ENCODE data around the gene PAPPA. TPM values are rescaled to one million over a fixed set of nuclear protein-coding genes. Genes with fewer than 3 reads are reported as not detected.

PAPPA gene
- total RNA-seq, 1 experiment from 2014 or later: 0.05 TPM

DNA sequence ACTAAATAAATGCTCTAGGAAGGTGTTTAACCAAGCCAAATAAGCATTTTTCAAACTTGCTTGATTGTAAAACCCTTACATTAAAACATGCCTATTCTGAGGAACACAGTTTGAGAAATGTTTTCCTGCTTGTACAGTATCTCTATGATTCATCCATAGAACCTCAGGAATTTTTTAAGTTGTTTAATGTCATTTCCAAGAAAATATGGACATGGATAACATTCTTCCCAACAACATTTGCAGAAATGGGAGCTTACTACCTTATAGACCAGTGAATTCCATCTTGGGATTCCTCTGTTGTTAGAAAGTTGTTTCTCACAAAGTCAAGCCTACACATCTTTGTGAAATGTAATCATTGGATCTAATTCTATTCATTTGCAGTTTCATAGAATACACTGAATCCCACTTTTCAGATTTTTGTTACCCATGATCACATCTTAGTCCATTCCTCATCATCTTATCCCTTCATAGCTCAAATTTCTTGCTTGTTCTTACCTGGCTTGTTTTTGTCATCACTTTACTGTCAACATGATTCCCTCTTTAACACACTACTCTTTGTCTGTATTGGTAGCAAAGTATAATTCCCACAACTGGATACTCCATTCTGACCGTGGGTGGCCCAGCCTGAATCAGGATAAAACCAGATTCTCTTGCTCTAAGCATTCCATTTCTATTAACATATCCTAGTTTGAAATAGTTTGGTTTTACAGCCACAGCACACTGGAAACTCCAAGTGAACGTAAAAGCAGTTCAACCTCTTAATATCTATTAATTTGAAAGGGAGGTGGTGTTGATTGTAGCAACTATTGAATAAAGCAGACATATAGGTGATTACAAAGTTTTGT is 49.4 kb upstream of the PAPPA start:
- Histone ChIP-seq H3K4me1 (ENCODE audit: control insufficient read depth in 1 of 2, insufficient read depth in 2 of 2, low read length in 2 of 2) (no peaks in the 10 kb centered on the region), H4K20me1 (ENCODE audit: insufficient read depth) (no peaks in the 10 kb centered on the region), H3K9me3 (ENCODE audit: control insufficient read depth in 1 of 2, insufficient read depth in 1 of 2, low read depth in 1 of 2, low read length in 2 of 2) (no peaks in the 10 kb centered on the region), H3K36me3 (ENCODE audit: control insufficient read depth in 1 of 2, insufficient read depth in 2 of 2, low read length in 2 of 2) (no peaks in the 10 kb centered on the region), H3K9ac (ENCODE audit: low read length) (no peak overlapping the region), H2AFZ (ENCODE audit: low read depth, low read length, poor library complexity, severe bottlenecking) (no peak overlapping the region), H3K27me3 (ENCODE audit: insufficient read depth, low read length) (peaks cover 14% of the 10 kb centered on the region; the same call in 1 of the 2 replicates), H3K4me2 (ENCODE audit: low read length) (no peak overlapping the region), H3K4me3 (replicated peaks in 1 of 2; ENCODE audit: low read depth in 1 of 2, low read length in 2 of 2) (no peak overlapping the region), H3K79me2 (ENCODE audit: insufficient read depth, low read length) (no peaks in the 10 kb centered on the region), H3K9me2 (ENCODE audit: insufficient read depth) (no peaks in the 10 kb centered on the region), H3K27ac (ENCODE audit: low read depth, low read length) (no peak overlapping the region)
- no TSS peak for BruUV-seq (replicated peaks)
- ATAC-seq (no peak), DNase-seq (ENCODE audit: low read depth, low spot score) (no peak)
- intact Hi-C loops (cut with micrococcal nuclease): no loop called here
- ChIA-PET POLR2A (no interaction called here), RAD21 (ENCODE audit: low non-redundant PET in 1 of 2, low total read pairs in 2 of 2, uncharacterized antibody in 2 of 2, unreplicated experiment in 2 of 2) (no interaction called here), CTCF (no interaction called here)
- no peak for TF ChIP-seq YY1 (IDR thresholded peaks at IDR 0.05; ENCODE audit: extremely low read depth, insufficient replicate concordance, low read depth, low read length)
- no peak for TF ChIP-seq EGR1 (IDR thresholded peaks at IDR 0.05; ENCODE audit: low read depth)
- no peak for TF ChIP-seq CEBPB (IDR thresholded peaks at IDR 0.05; ENCODE audit: low read depth)
- no peak for TF ChIP-seq ZFX (IDR thresholded peaks at IDR 0.05)
- no peak for TF ChIP-seq SP1 (IDR thresholded peaks at IDR 0.05; ENCODE audit: low read depth)
- no peak for TF ChIP-seq REST (IDR thresholded peaks at IDR 0.05; ENCODE audit: low read depth)
- no peak for TF ChIP-seq CBX3 (IDR thresholded peaks at IDR 0.05; ENCODE audit: low read depth)
- TF ChIP-seq SIN3A (IDR thresholded peaks at IDR 0.05; ENCODE audit: low read depth): no peak
- no peak for TF ChIP-seq MAX (IDR thresholded peaks at IDR 0.05)
- TF ChIP-seq ZBTB33 (IDR thresholded peaks at IDR 0.05; ENCODE audit: extremely low read depth, insufficient replicate concordance, low read length): no peak
- TF ChIP-seq JUND (IDR thresholded peaks at IDR 0.05): no peak
- TF ChIP-seq ZNF274 (IDR thresholded peaks at IDR 0.05; ENCODE audit: low read depth, low read length): no peak
- no peak for TF ChIP-seq EZH2 (IDR thresholded peaks at IDR 0.05)
- no peak for TF ChIP-seq POLR2A (IDR thresholded peaks at IDR 0.05; ENCODE audit: borderline replicate concordance, extremely low read depth, insufficient read depth, insufficient read length)
- no peak for TF ChIP-seq EZH2phosphoT487 (IDR thresholded peaks at IDR 0.05; ENCODE audit: borderline replicate concordance)
- no peak for TF ChIP-seq POLR2AphosphoS5 (IDR thresholded peaks at IDR 0.05; ENCODE audit: low read depth, low read length)
- no peak for TF ChIP-seq ELF1 (IDR thresholded peaks at IDR 0.05; ENCODE audit: borderline replicate concordance, low read depth)
- no peak for TF ChIP-seq RAD21 (IDR thresholded peaks at IDR 0.05; ENCODE audit: low read depth)
- no peak for TF ChIP-seq FOSL1 (IDR thresholded peaks at IDR 0.05; ENCODE audit: low read depth)
- TF ChIP-seq TCF7L2 (IDR thresholded peaks at IDR 0.05; ENCODE audit: borderline replicate concordance, extremely low read depth, insufficient read depth, insufficient read length): no peak
